Measurements from ENCODE around the gene STRIP1. TPM values are rescaled to one million over a fixed set of nuclear protein-coding genes. Genes with fewer than 3 reads are reported as not detected.

The STRIP1 gene
- total RNA-seq, 2 donors from 2014 or later: 64.9 to 66.1 TPM

- TF ChIP-seq CTCF (conservative IDR thresholded peaks at IDR 0.05): no peak
Measured at GRCh38 chr1:110094931-110095654, 60.7 kb downstream of the STRIP1 start.

GRCh38 chr1:110097507-110098221 is 63.2 kb downstream of the STRIP1 start:
- Histone ChIP-seq H3K27ac (ENCODE audit: low read depth, low read length) (no peak overlapping the region), H3K36me3 (ENCODE audit: control insufficient read depth, insufficient read depth, low read length) (no peaks in the 10 kb centered on the region), H3K4me1 (ENCODE audit: control insufficient read depth, insufficient read depth, low read length) (no peaks in the 10 kb centered on the region), H3K9ac (ENCODE audit: extremely low read depth, low read length, poor library complexity, severe bottlenecking) (no peak overlapping the region), H3K27me3 (ENCODE audit: control insufficient read depth, insufficient read depth, low read length, poor library complexity, severe bottlenecking) (peaks cover 27% of the 10 kb centered on the region), H3K9me3 (ENCODE audit: control insufficient read depth, low read length) (no peaks in the 10 kb centered on the region), H3K4me3 (ENCODE audit: low read length) (no peak overlapping the region)
- H3K4me1 Mint-ChIP-seq: no peaks in the 10 kb centered on the region
- no peak for TF ChIP-seq CTCF (conservative IDR thresholded peaks at IDR 0.05)
- H3K36me3 Mint-ChIP-seq (ENCODE audit: low read depth): no peaks in the 10 kb centered on the region
- no peak overlapping the region for H3K27ac Mint-ChIP-seq
- H3K27me3 Mint-ChIP-seq (ENCODE audit: insufficient read depth): peaks cover 29% of the 10 kb centered on the region
- WGBS, 2 experiments (ENCODE audit: insufficient coverage in 1 of 2, insufficient read length in 1 of 2): 86% methylated on average over 10 to 11 of the region's 11 CpGs
- H3K9me3 Mint-ChIP-seq: no peaks in the 10 kb centered on the region
- DNase-seq: no peak
- no peak overlapping the region for H3K4me3 Mint-ChIP-seq

More at GRCh38 chr1:110094931-110095654, 60.7 kb downstream of the STRIP1 start:
- 40 to 76% methylated on average over 1 to 7 of the region's 7 CpGs for WGBS, 2 experiments (ENCODE audit: insufficient coverage in 1 of 2, insufficient read length in 1 of 2)
- H3K4me1 ChIP-seq (ENCODE audit: control insufficient read depth, insufficient read depth, low read length): no peaks in the 10 kb centered on the region
- no peaks in the 10 kb centered on the region for H3K36me3 ChIP-seq (ENCODE audit: control insufficient read depth, insufficient read depth, low read length)
- Mint-ChIP-seq H3K36me3 (ENCODE audit: low read depth) (no peaks in the 10 kb centered on the region), H3K4me3 (no peak overlapping the region), H3K9me3 (no peaks in the 10 kb centered on the region), H3K27me3 (ENCODE audit: insufficient read depth) (peaks cover 43% of the 10 kb centered on the region), H3K4me1 (no peaks in the 10 kb centered on the region), H3K27ac (no peak overlapping the region)
- H3K9ac ChIP-seq (ENCODE audit: extremely low read depth, low read length, poor library complexity, severe bottlenecking): no peak overlapping the region
- H3K27ac ChIP-seq (ENCODE audit: low read depth, low read length): no peak overlapping the region
- H3K9me3 ChIP-seq (ENCODE audit: control insufficient read depth, low read length): no peaks in the 10 kb centered on the region
- no peak overlapping the region for H3K4me3 ChIP-seq (ENCODE audit: low read length)
- DNase-seq: no peak
- H3K27me3 ChIP-seq (ENCODE audit: control insufficient read depth, insufficient read depth, low read length, poor library complexity, severe bottlenecking): peaks cover 40% of the 10 kb centered on the region

- H3K27ac ChIP-seq (ENCODE audit: low read depth, low read length): no peak overlapping the region
- H3K9ac ChIP-seq (ENCODE audit: extremely low read depth, low read length, poor library complexity, severe bottlenecking): no peak overlapping the region
- H3K4me3 ChIP-seq (ENCODE audit: low read length): no peak overlapping the region
- no peaks in the 10 kb centered on the region for H3K36me3 Mint-ChIP-seq (ENCODE audit: low read depth)
- 63 to 83% methylated on average over 5 to 9 of the region's 9 CpGs for WGBS, 2 experiments (ENCODE audit: insufficient coverage in 1 of 2, insufficient read length in 1 of 2)
- no peak for TF ChIP-seq CTCF (conservative IDR thresholded peaks at IDR 0.05)
- no peaks in the 10 kb centered on the region for H3K9me3 Mint-ChIP-seq
- H3K27ac Mint-ChIP-seq: no peak overlapping the region
- no peaks in the 10 kb centered on the region for H3K4me1 Mint-ChIP-seq
- no peaks in the 10 kb centered on the region for H3K36me3 ChIP-seq (ENCODE audit: control insufficient read depth, insufficient read depth, low read length)
- H3K27me3 Mint-ChIP-seq (ENCODE audit: insufficient read depth): peaks cover 22% of the 10 kb centered on the region
- peaks cover 24% of the 10 kb centered on the region for H3K27me3 ChIP-seq (ENCODE audit: control insufficient read depth, insufficient read depth, low read length, poor library complexity, severe bottlenecking)
- no peaks in the 10 kb centered on the region for H3K9me3 ChIP-seq (ENCODE audit: control insufficient read depth, low read length)
- H3K4me1 ChIP-seq (ENCODE audit: control insufficient read depth, insufficient read depth, low read length): no peaks in the 10 kb centered on the region
- no peak for DNase-seq
- H3K4me3 Mint-ChIP-seq: no peak overlapping the region
Measured at GRCh38 chr1:110098222-110099026, 64.0 kb downstream of the STRIP1 start.

All from endodermal cell (in vitro differentiated cells).